AG10803 (cell line): ENCODE measurements around the gene CAP1.

Source experiments
- DNase-seq: peaks from one replicate; pipeline ENCODE4 v3.0.0; 2010; ENCODE audit warnings: low read depth
- H3K4me3 ChIP-seq: 2 replicates; pipeline ENCODE4 v1.5.1; 2011; ENCODE audit warnings: mild to moderate bottlenecking, low read length, control low read depth
- CTCF ChIP-seq: conservative IDR thresholded peaks from 2 replicates; pipeline ENCODE4 v1.5.1; 2011; ENCODE audit warnings: mild to moderate bottlenecking, low read length, control low read depth, inconsistent platforms

Gene CAP1

DNA sequence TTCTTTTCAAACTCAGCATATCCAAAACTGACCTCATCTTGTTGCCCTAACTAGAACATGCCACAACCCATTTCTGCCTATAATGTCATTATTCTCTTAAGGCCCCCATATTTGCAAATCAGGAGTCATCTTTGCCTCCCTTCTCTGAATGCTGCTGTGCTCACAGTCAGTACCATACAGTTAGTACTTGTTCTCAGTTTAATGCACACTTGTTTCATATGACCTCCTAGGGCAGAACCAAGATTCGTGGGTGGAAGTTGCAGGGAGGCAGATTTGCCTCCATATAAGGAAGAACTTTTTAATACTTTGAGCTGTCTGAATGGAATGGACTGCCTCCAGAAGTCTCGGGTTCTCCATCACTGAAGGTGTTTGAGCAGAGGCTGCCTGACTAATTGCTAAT lies 9.2 kb downstream of the CAP1 start:
- H3K4me3 ChIP-seq, result no peak overlapping the region
- DNase-seq, result no peak
- no peak for TF ChIP-seq CTCF

DNA sequence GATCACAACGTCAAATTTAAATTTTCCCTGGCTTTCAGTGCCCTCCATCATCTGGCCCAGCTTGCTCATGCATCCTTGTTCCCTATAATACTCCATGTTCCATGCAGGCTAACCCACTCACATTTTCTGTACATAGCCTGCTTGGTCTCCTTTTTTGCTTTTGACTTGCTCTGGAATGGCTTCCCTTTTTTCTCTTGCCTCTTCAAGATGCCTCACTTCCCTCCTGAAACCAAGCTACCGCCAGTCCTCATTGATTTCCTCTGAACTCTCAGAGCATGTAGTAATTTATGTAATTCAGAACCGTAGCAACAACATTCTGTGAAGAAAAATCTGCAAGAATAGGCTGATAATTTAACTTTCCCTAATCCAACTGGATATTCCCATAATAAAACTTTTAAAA lies 10.3 kb downstream of the CAP1 start:
- TF ChIP-seq CTCF, result no peak
- H3K4me3 ChIP-seq, result no peak overlapping the region

DNA sequence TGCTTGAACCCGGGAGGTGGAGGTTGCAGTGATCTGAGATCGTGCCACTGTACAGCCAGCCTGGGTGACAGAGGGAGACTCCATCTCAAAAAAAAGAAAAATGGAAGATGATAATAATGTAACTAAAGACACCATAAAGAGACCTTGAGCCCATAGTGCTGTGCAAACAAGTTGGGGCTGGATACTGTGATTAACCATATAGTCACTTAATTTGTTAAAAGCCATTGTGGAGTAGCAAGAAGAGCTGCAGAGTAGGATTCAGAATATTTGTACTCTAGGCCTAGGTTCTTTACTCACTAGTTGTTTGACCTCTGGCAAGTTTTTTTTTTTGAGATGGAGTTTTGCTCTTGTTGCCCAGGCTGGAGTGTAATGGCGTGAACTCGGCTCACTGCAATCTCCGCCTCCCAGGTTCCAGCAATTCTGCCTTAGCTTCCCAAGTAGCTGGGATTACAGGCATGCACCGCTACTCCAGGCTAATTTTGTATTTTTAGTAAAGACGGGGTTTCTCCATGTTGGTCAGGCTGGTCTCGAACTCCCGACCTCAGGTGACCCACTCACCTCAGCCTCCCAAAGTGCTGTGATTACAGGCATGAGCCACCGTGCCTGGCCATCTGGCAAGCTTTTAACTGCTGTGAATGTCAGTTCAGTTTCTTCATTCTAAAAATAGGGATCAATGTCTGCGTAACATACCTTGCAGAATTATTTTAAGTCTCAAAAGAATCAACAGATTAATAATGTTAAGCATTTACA lies 12.8 kb downstream of the CAP1 start:
- no peak overlapping the region for H3K4me3 ChIP-seq
- no peak for DNase-seq
- no peak for TF ChIP-seq CTCF

More for the DNA sequence above, 10.3 kb downstream of the CAP1 start:
- no peak for DNase-seq

DNA sequence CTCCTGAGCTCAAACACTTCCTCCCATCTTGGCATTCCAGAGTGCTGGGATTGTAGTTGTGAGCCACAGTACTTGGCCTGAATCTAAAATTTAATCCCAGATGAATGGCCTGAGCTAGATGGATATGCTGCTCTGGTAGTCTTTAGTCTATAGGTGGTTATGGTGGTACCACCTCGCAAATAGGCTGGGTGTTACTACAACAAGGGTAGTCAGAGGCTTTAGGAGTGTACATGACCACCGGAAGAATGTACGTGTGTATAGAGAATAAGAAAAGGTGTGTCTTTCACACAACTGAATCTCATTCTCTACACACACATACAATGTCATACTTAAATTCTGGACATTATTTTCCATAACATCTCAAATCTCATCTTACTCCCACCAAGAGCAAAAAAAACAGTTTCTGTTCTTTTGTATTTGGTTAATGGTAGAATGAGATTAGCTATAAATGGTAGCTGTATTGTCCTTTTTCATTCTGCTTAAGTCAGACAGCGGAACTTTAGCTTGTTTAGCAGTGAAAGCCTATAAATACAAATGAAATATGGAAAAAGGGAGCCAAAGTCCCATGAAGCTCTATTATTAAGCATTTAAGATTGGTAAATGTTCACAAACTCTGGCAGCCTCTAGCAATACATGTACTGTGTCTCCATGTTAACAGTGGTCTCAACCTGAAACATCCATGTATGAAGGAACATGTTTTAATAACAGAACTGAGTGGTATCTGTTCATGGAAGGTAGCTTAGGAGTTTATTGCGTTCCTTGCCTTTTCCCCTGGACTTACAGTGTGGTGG lies 16.2 kb downstream of the CAP1 start:
- no peak overlapping the region for H3K4me3 ChIP-seq
- no peak for DNase-seq
- no peak for TF ChIP-seq CTCF

- H3K4me3 ChIP-seq, result no peak overlapping the region
- no peak for DNase-seq
- TF ChIP-seq CTCF, result no peak
These were observed 16.9 kb downstream of the CAP1 start for GRCh38 chr1:40057310-40058030.

- H3K4me3 ChIP-seq, result no peak overlapping the region
- no peak for TF ChIP-seq CTCF
- no peak for DNase-seq
These were observed 17.5 kb downstream of the CAP1 start for GRCh38 chr1:40058097-40058452.
